ENCODE results near the gene ITGAL. TPM values are rescaled to one million over a fixed set of nuclear protein-coding genes. Genes with fewer than 3 reads are reported as not detected.
"Not testable (repeated sequence)": the region's sequence is repeated elsewhere in the genome, so short reads cannot be mapped to it uniquely, and the experiment has no call there.

The ITGAL gene
- total and polyA plus RNA-seq, 4 experiments from 2014 or later = 110 to 657 (median 403) TPM

- peak overlapping the region; percentile 79 to 95 (median 91) for H3K27ac Mint-ChIP-seq
- not testable (repeated sequence) for DNase-seq; H3K9me3 ChIP-seq (ENCODE audit: control insufficient read depth in 1 of 2, low read length in 2 of 2); H3K27me3 Mint-ChIP-seq; H3K27me3 ChIP-seq (ENCODE audit: insufficient read depth, low read length); H3K4me3 ChIP-seq (ENCODE audit: low read length in 2 of 2); H3K9me3 Mint-ChIP-seq
- H3K4me1 Mint-ChIP-seq = peaks cover 38 to 77% (median 55%) of the 10 kb centered on the region in 4 donors
- CTCF ChIA-PET (ENCODE audit: partially characterized antibody) = interaction anchor here (0.7 to 7.1 kb wide), 4 partner anchors 20 to 120 kb away, joined by 3 to 143 read pairs (median 5); partner anchors contain the start of gene SEPHS2
- H3K4me3 Mint-ChIP-seq = peak overlapping the region in 5 of 8 donors; percentile 15 to 66 (median 38)
- POLR2A ChIA-PET (ENCODE audit: partially characterized antibody) = interaction anchor here (1.2 to 41.1 kb wide), 6 partner anchors 17 to 80 kb away, joined by 3 to 1162 read pairs (median 20); partner anchors contain the start of genes DCTPP1, SEPHS2 and ZNF764
- peaks cover 51 to 74% of the 10 kb centered on the region in 2 donors for H3K36me3 Mint-ChIP-seq
- intact Hi-C loops (cut with micrococcal nuclease) = loop anchor here (10.0 kb wide), 1 partner anchor 47 kb away; the partner anchor contains the start of gene ZNF768
- H3K27ac ChIP-seq (ENCODE audit: low read depth, low read length) = peak overlapping the region; percentile 3
- peaks cover 46% of the 10 kb centered on the region for H3K36me3 ChIP-seq (ENCODE audit: insufficient read depth, low read length)
- H3K4me1 ChIP-seq (ENCODE audit: insufficient read depth, low read length) = peaks cover 76% of the 10 kb centered on the region
Observed at GRCh38 chr16:30477773-30478172, 5.2 kb downstream of the ITGAL start.

DNA sequence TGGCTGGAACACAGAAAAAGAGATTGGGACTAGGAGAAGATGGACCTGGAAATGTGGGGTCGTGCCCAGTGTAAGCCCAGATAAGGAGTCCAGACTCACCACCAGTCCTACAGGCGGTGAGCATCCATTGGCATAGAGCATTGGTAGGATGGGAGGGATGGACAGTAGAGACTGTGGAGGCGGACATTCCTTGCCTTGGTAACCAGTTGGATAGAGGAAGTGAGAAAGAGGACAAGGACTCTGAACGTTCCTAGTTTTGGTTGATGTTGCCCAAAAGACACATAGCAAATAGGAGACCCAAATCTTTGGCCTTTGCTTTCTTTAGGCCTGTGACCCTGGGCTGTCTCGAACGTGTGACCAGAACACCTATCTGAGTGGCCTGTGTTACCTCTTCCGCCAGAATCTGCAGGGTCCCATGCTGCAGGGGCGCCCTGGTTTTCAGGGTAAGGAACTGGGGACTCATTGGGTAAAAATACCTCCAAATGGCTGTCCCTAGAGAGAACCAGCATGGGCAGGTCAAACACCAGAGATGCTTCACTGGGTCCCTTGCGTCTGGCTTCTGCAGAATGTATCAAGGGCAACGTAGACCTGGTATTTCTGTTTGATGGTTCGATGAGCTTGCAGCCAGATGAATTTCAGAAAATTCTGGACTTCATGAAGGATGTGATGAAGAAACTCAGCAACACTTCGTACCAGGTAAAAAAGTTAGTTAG, 6.4 kb downstream of the ITGAL start:
- ChIA-PET POLR2A (ENCODE audit: partially characterized antibody) (interaction anchor here (0.8 to 41.1 kb wide), 10 partner anchors 8 to 93 kb away, joined by 3 to 1162 read pairs (median 8); partner anchors contain the start of genes DCTPP1, ITGAL, SEPHS2 and ZNF688), CTCF (ENCODE audit: partially characterized antibody) (interaction anchor here (1.5 to 5.5 kb wide), 3 partner anchors 9 to 29 kb away, joined by 5 to 45 read pairs (median 7); no protein-coding TSS in a partner anchor)
- no peak for DNase-seq
- Histone ChIP-seq H3K4me1 (ENCODE audit: insufficient read depth, low read length) (peaks cover 87% of the 10 kb centered on the region), H3K27me3 (ENCODE audit: insufficient read depth, low read length) (no peaks in the 10 kb centered on the region), H3K9me3 (ENCODE audit: control insufficient read depth in 1 of 2, low read length in 2 of 2) (no peaks in the 10 kb centered on the region), H3K4me3 (ENCODE audit: low read length in 2 of 2) (no peak overlapping the region), H3K27ac (ENCODE audit: low read depth, low read length) (no peak overlapping the region), H3K36me3 (ENCODE audit: insufficient read depth, low read length) (peaks cover 57% of the 10 kb centered on the region)
- H3K4me3 Mint-ChIP-seq = peak overlapping the region in 2 of 8 donors; percentile 40 to 48
- H3K27ac Mint-ChIP-seq = peak overlapping the region; percentile 25 to 95 (median 80)
- H3K27me3 Mint-ChIP-seq = no peaks in the 10 kb centered on the region
- intact Hi-C loops (cut with micrococcal nuclease) = loop anchor here (10.0 kb wide), 1 partner anchor 46 kb away; the partner anchor contains the start of gene ZNF768
- H3K36me3 Mint-ChIP-seq = peaks cover 57 to 73% of the 10 kb centered on the region in 2 donors
- no peaks in the 10 kb centered on the region for H3K9me3 Mint-ChIP-seq
- peaks cover 40 to 82% (median 54%) of the 10 kb centered on the region in 4 donors for H3K4me1 Mint-ChIP-seq

DNA sequence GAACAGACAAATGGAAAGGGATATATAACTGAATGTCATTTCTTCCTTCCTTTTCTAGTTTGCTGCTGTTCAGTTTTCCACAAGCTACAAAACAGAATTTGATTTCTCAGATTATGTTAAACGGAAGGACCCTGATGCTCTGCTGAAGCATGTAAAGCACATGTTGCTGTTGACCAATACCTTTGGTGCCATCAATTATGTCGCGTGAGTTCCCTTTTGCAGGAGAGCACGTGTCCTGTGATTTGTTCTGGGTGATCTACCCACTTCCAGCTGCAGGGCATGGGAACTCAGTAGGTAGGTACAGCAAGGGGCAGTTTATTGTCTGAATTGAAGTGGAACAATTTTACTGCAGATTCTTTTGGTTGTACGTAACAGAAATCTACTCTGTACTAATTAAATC, 8.8 kb downstream of the ITGAL start:
- Histone ChIP-seq H3K4me1 (ENCODE audit: insufficient read depth, low read length) (peaks cover 66% of the 10 kb centered on the region), H3K27me3 (ENCODE audit: insufficient read depth, low read length) (no peaks in the 10 kb centered on the region), H3K27ac (ENCODE audit: low read depth, low read length) (no peak overlapping the region), H3K36me3 (ENCODE audit: insufficient read depth, low read length) (peaks cover 75% of the 10 kb centered on the region), H3K4me3 (ENCODE audit: low read length in 2 of 2) (no peak overlapping the region), H3K9me3 (ENCODE audit: control insufficient read depth in 1 of 2, low read length in 2 of 2) (no peaks in the 10 kb centered on the region)
- ChIA-PET CTCF (ENCODE audit: partially characterized antibody) (interaction anchor here (0.7 to 5.5 kb wide), 4 partner anchors 10 to 82 kb away, joined by 3 to 45 read pairs (median 8); partner anchors contain the start of gene DCTPP1), POLR2A (ENCODE audit: partially characterized antibody) (interaction anchor here (0.8 to 41.1 kb wide), 6 partner anchors 10 to 129 kb away, joined by 3 to 1162 read pairs (median 42); partner anchors contain the start of genes ITGAL, SEPHS2 and ZNF689)
- DNase-seq = no peak
- peaks cover 48 to 73% of the 10 kb centered on the region in 2 donors for H3K36me3 Mint-ChIP-seq
- H3K4me3 Mint-ChIP-seq = peak overlapping the region in 1 of 8 donors; percentile 34
- no peaks in the 10 kb centered on the region for H3K27me3 Mint-ChIP-seq
- intact Hi-C loops (cut with micrococcal nuclease) = no loop called here
- H3K4me1 Mint-ChIP-seq = peaks cover 36 to 72% (median 43%) of the 10 kb centered on the region in 4 donors
- no peaks in the 10 kb centered on the region for H3K9me3 Mint-ChIP-seq
- peak overlapping the region in 4 of 7 donors; percentile 31 to 80 (median 42) for H3K27ac Mint-ChIP-seq

GRCh38 chr16:30482366-30482765, 9.8 kb downstream of the ITGAL start:
- Histone ChIP-seq H3K27me3 (ENCODE audit: insufficient read depth, low read length) (no peaks in the 10 kb centered on the region), H3K4me1 (ENCODE audit: insufficient read depth, low read length) (peaks cover 56% of the 10 kb centered on the region), H3K9me3 (ENCODE audit: control insufficient read depth in 1 of 2, low read length in 2 of 2) (no peaks in the 10 kb centered on the region), H3K4me3 (ENCODE audit: low read length in 2 of 2) (no peak overlapping the region), H3K27ac (ENCODE audit: low read depth, low read length) (no peak overlapping the region), H3K36me3 (ENCODE audit: insufficient read depth, low read length) (peaks cover 72% of the 10 kb centered on the region)
- Mint-ChIP-seq H3K9me3 (no peaks in the 10 kb centered on the region), H3K4me3 (peak overlapping the region in 6 of 8 donors; percentile 15 to 43 (median 26)), H3K27ac (peak overlapping the region; percentile 35 to 93 (median 84)), H3K4me1 (peaks cover 33 to 66% (median 38%) of the 10 kb centered on the region in 4 donors), H3K36me3 (peaks cover 43 to 68% of the 10 kb centered on the region in 2 donors), H3K27me3 (no peaks in the 10 kb centered on the region)
- intact Hi-C loops (cut with micrococcal nuclease) = no loop called here
- CTCF ChIA-PET (ENCODE audit: partially characterized antibody) = interaction anchor here (1.0 to 5.5 kb wide), 4 partner anchors 26 to 53 kb away, joined by 3 to 45 read pairs (median 4); partner anchors contain the start of gene DCTPP1
- POLR2A ChIA-PET (ENCODE audit: partially characterized antibody) = interaction anchor here (1.2 to 41.1 kb wide), 5 partner anchors 11 to 116 kb away, joined by 4 to 1162 read pairs (median 79); partner anchors contain the start of genes DCTPP1, ITGAL and SEPHS2
- DNase-seq = peak in 1 of 5 donors; percentile 15

- intact Hi-C loops (cut with micrococcal nuclease) = no loop called here
- ChIA-PET POLR2A (ENCODE audit: partially characterized antibody) (interaction anchor here (6.0 to 41.1 kb wide), 3 partner anchors 10 to 37 kb away, joined by 79 to 1162 read pairs (median 379); partner anchors contain the start of genes ITGAL and SEPHS2), CTCF (ENCODE audit: partially characterized antibody) (no interaction called here)
- H3K36me3 Mint-ChIP-seq = peaks cover 51 to 72% of the 10 kb centered on the region in 2 donors
- Histone ChIP-seq H3K9me3 (ENCODE audit: control insufficient read depth in 1 of 2, low read length in 2 of 2) (no peaks in the 10 kb centered on the region), H3K27me3 (ENCODE audit: insufficient read depth, low read length) (no peaks in the 10 kb centered on the region), H3K4me3 (ENCODE audit: low read length in 2 of 2) (no peak overlapping the region), H3K4me1 (ENCODE audit: insufficient read depth, low read length) (peaks cover 45% of the 10 kb centered on the region), H3K27ac (ENCODE audit: low read depth, low read length) (no peak overlapping the region), H3K36me3 (ENCODE audit: insufficient read depth, low read length) (peaks cover 79% of the 10 kb centered on the region)
- no peak overlapping the region for H3K4me3 Mint-ChIP-seq
- no peaks in the 10 kb centered on the region for H3K9me3 Mint-ChIP-seq
- DNase-seq = no peak
- peaks cover 28 to 61% (median 37%) of the 10 kb centered on the region in 4 donors for H3K4me1 Mint-ChIP-seq
- peak overlapping the region in 4 of 7 donors; percentile 27 to 75 (median 50) for H3K27ac Mint-ChIP-seq
- no peaks in the 10 kb centered on the region for H3K27me3 Mint-ChIP-seq
Observed at GRCh38 chr16:30484887-30485286, 12.3 kb downstream of the ITGAL start.

DNA sequence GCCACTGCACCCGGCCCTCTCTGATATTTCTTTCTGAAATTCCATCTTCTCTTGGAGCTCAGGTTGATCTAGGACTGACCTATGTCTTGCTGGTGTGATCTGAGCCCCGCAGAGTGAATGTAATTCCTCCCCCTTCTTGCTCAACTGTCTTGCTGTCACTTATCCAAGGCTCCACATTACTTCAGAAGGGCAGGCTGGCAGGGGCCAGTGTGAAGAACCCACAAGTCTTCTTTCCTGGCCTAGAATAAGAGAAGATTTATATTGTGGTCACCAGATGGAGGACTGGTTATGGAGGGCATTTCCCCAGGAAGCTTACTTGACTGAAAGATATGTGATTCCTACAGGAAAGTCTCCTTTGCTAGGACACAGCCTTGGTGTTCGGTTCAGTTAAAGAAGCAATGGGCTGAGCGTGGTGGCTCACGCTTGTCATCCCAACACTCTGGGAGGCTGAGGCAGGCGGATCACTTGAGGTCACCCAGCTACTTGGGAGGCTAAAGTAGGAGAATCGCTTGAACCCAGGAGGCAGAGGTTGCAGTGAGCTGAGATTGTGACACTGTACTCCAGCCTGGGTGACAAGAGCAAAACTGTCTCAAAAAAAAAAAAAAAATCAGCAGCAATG, 13.4 kb downstream of the ITGAL start:
- Mint-ChIP-seq H3K4me1 (peaks cover 22 to 57% (median 35%) of the 10 kb centered on the region in 4 donors), H3K27me3 (no peaks in the 10 kb centered on the region), H3K4me3 (no peak overlapping the region), H3K9me3 (no peaks in the 10 kb centered on the region), H3K36me3 (peaks cover 49 to 72% of the 10 kb centered on the region in 2 donors), H3K27ac (peak overlapping the region in 5 of 7 donors; percentile 55 to 86 (median 75))
- H3K27ac ChIP-seq (ENCODE audit: low read depth, low read length) = no peak overlapping the region
- H3K4me1 ChIP-seq (ENCODE audit: insufficient read depth, low read length) = peaks cover 39% of the 10 kb centered on the region
- POLR2A ChIA-PET (ENCODE audit: partially characterized antibody) = interaction anchor here (0.7 to 41.1 kb wide), 6 partner anchors 5 to 38 kb away, joined by 4 to 1162 read pairs (median 192); partner anchors contain the start of genes ITGAL and SEPHS2
- H3K36me3 ChIP-seq (ENCODE audit: insufficient read depth, low read length) = peaks cover 77% of the 10 kb centered on the region
- no peak for DNase-seq
- no peaks in the 10 kb centered on the region for H3K9me3 ChIP-seq (ENCODE audit: control insufficient read depth in 1 of 2, low read length in 2 of 2)
- CTCF ChIA-PET (ENCODE audit: partially characterized antibody) = interaction anchor here (1.4 kb wide), 1 partner anchor 36 kb away, joined by 8 read pairs; no protein-coding TSS in a partner anchor
- intact Hi-C loops (cut with micrococcal nuclease) = no loop called here
- no peaks in the 10 kb centered on the region for H3K27me3 ChIP-seq (ENCODE audit: insufficient read depth, low read length)
- no peak overlapping the region for H3K4me3 ChIP-seq (ENCODE audit: low read length in 2 of 2)

Measured in CD4-positive, alpha-beta memory T cell (primary cell).